GM21423 (cell line): ENCODE results near the gene SPR.
A peak's percentile ranks its signal among the peaks of the same experiment; 100 is the strongest.

Experiments
- ATAC-seq: cut with Tn5 transposase; IDR thresholded peaks from one replicate; pipeline ENCODE4 v1.9.1; 2021; ENCODE audit warnings: mild to moderate bottlenecking, moderate library complexity; ENCODE audit not compliant: unreplicated experiment

SPR gene

GRCh38 chr2:72887032-72887739 lies at the start of gene SPR:
SPR (plus strand) TSS chr2:72887408; CDS start chr2:72887433, 25 bp downstream.
- ATAC-seq = peak; percentile 93

- ATAC-seq = no peak
Observed at GRCh38 chr2:72840066-72840465, 47.1 kb upstream of the SPR start.

GRCh38 chr2:72841462-72842125 lies 45.6 kb upstream of the SPR start:
- no peak for ATAC-seq

- ATAC-seq = no peak
Observed at GRCh38 chr2:72843301-72843700, 43.9 kb upstream of the SPR start.

- ATAC-seq = peak; percentile 96
Observed at GRCh38 chr2:72846171-72847095, 40.8 kb upstream of the SPR start.

GRCh38 chr2:72847534-72848315 lies 39.5 kb upstream of the SPR start:
- ATAC-seq = no peak

- ATAC-seq = no peak
Observed at GRCh38 chr2:72848436-72849137, 38.6 kb upstream of the SPR start.

GRCh38 chr2:72849138-72849462 lies 38.1 kb upstream of the SPR start:
- ATAC-seq = no peak

- ATAC-seq = no peak
Observed at GRCh38 chr2:72851333-72851732, 35.9 kb upstream of the SPR start.

- peak; percentile 45 for ATAC-seq
Observed at GRCh38 chr2:72859831-72860262, 27.4 kb upstream of the SPR start.

GRCh38 chr2:72862239-72862988 lies 24.8 kb upstream of the SPR start:
- ATAC-seq = peak; percentile 91

GRCh38 chr2:72863046-72863445 lies 24.2 kb upstream of the SPR start:
- ATAC-seq = no peak

- peak; percentile 60 for ATAC-seq
Observed at GRCh38 chr2:72864500-72864899, 22.7 kb upstream of the SPR start.

GRCh38 chr2:72871060-72871459 lies 16.1 kb upstream of the SPR start:
- no peak for ATAC-seq

GRCh38 chr2:72871880-72872279 lies 15.3 kb upstream of the SPR start:
- ATAC-seq = no peak

GRCh38 chr2:72883356-72883962 lies 3.7 kb upstream of the SPR start:
- no peak for ATAC-seq

- ATAC-seq = no peak
Observed at GRCh38 chr2:72886505-72887031, 640 bp upstream of the SPR start.

GRCh38 chr2:72887740-72888437 lies 681 bp downstream of the SPR start:
- peak; percentile 28 for ATAC-seq
